LNCaP clone FGC (cell line): Measurements from ENCODE around the gene FAM219A.
"Not testable (repeated sequence)": the region's sequence is repeated elsewhere in the genome, so short reads cannot be mapped to it uniquely, and the experiment has no call there.

Experiments
- DNase-seq: peaks from one replicate; pipeline ENCODE4 v3.0.0-alpha.2; 2011; ENCODE audit warnings: low read depth
- H3K4me3 ChIP-seq: 2 replicates; pipeline ENCODE4 v1.5.1; 2011; ENCODE audit warnings: mild to moderate bottlenecking, low read depth, low read length, control low read depth
- TF ChIP-seq, protein P1 (sequence below): IDR thresholded peaks from 2 replicates; pipeline ENCODE4 v1.5.1; 2012; ENCODE audit warnings: mild to moderate bottlenecking; ENCODE audit not compliant: control insufficient read depth, insufficient read depth; ENCODE audit errors: extremely low read depth

FAM219A gene

DNA sequence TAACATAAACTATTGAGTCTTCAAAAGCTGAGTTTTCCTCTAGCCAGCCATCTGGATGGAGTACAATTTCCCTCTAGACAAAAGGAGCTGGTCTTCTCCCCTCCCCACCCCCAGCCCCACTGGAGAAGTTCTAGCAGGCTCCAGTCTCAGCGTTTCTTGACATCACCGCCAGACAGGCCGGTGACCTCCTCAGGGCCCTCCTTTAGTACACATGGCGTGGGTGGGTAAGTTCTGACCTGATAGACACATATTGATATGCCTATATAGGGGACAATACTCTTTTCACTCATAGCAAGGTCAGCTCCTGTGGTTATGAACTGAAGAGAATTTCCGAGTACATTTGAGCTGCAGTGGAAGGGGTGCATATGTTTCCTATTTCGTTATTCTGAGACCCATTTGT lies 27.5 kb upstream of the FAM219A start:
- no peak overlapping the region for H3K4me3 ChIP-seq
- TF ChIP-seq, protein P1, sequence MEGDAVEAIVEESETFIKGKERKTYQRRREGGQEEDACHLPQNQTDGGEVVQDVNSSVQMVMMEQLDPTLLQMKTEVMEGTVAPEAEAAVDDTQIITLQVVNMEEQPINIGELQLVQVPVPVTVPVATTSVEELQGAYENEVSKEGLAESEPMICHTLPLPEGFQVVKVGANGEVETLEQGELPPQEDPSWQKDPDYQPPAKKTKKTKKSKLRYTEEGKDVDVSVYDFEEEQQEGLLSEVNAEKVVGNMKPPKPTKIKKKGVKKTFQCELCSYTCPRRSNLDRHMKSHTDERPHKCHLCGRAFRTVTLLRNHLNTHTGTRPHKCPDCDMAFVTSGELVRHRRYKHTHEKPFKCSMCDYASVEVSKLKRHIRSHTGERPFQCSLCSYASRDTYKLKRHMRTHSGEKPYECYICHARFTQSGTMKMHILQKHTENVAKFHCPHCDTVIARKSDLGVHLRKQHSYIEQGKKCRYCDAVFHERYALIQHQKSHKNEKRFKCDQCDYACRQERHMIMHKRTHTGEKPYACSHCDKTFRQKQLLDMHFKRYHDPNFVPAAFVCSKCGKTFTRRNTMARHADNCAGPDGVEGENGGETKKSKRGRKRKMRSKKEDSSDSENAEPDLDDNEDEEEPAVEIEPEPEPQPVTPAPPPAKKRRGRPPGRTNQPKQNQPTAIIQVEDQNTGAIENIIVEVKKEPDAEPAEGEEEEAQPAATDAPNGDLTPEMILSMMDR: no peak
- no peak for DNase-seq

DNA sequence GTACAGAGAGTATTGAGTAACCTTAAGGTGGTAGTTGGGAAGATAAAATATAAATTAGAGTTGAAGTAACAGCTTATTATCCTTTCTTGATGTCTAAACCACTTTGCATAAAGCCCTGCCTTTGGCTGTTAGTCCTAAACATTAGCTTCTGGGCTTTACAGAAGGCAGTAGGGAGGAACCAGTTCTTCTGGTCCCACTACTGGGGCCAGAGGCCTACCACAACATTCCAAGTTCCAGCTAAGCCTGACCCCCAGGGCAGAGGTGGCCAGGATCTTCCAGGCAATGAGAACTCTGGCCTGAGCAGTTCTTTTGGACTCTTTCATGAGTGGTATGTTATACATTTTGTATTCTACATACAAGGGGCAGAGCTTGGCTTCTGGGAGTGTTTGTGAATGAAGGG lies 26.3 kb upstream of the FAM219A start:
- no peak for DNase-seq
- TF ChIP-seq, protein P1: no peak
- H3K4me3 ChIP-seq: no peak overlapping the region

DNA sequence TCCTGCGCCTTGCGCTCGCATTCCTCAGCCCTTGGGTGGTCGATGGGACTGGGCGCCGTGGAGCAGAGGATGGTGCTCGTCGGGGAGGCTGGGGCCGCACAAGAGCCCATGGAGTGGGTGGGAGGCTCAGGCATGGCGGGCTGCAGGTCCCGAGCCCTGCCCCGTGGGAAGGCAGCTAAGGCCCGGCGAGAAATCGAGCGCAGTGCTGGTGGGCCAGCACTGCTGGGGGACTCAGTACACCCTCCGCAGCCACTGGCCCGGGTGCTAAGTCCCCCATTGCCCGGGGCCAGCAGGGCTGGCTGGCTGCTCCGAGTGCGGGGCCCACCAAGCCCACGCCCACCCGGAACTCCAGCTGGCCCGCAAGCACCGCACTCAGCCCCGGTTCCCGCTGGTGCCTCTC lies 24.4 kb upstream of the FAM219A start:
- not testable (repeated sequence) for H3K4me3 ChIP-seq, DNase-seq

DNA sequence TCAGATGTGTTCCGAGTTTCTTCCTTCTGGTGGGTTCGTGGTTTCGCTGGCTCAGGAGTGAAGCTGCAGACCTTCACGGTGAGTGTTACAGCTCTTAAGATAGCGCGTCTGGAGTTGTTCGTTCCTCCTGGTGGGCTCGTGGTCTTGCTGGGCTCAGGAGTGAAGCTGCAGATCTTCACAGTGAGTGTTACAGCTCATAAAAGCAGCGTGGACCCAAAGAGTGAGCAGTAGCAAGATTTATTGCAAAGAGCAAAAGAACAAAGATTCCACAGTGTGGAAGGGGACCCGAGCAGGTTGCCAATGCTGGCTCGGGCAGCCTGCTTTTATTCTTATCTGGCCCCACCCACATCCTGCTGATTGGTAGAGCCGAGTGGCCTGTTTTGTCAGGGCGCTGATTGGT lies 23.2 kb upstream of the FAM219A start:
- H3K4me3 ChIP-seq: not testable (repeated sequence)

DNA sequence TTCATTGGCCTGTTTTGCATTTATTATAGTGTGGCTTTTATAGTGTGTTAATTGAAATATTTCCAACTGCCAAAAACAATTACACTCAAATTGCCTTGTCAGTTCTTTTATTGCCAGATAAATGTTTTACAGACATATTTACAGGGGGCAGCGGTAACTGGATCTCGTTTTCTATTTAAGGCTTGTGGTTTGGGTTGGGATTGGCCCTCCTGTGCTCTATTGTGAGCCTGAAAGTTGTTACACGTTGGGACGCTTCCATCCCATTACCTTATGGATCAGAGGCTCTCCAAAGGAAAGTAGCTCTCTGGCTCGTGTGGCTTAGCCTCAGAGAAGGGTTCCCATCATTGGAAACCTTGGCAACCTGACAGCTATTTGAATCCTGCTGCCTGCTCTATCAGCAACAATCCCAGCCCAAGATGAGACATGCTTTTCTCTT lies 21.1 kb upstream of the FAM219A start:
- no peak for DNase-seq
- TF ChIP-seq, protein P1: no peak
- no peak overlapping the region for H3K4me3 ChIP-seq

More for the DNA sequence above, 23.2 kb upstream of the FAM219A start:
- not testable (repeated sequence) for DNase-seq

DNA sequence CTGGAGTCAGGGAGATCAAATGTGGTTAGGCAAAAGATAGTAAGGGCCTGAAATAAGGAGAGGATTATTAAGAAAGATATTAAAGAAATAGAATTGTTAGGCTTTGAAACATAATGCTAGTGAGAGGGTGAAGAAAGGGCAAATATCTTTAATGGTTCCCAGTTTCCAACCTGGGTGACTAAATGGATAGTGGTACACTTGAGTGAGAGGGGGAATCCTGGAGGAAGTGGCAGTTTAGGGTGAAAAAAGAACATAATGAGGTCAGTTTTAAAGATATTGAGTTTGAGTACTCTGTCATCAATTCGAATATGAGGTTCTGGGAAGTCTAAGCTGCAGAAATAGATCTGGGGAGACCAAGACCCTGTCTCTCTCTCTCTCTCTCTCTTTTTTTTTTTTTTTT lies 19.2 kb upstream of the FAM219A start:
- no peak overlapping the region for H3K4me3 ChIP-seq
- TF ChIP-seq, protein P1: no peak
- DNase-seq: no peak

DNA sequence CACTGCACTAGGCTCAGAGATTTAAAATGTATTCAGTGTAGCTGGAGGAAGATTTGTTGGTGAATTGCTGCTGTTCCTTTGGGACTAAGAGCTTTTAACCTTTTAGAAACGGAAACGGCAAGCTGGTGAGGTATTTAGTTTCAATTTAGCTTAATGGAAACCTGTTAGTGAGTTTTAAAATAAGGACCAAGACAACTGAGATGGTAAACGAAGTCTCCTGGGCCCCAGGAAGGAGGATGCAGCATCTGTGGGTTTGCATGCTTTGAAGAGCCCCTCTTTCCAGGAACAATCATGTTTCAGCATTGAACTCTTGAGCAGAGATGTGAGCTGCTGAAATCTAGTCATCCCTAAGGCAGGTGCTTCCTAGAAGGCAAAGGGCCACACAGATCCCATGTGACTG lies 16.7 kb upstream of the FAM219A start:
- no peak overlapping the region for H3K4me3 ChIP-seq
- TF ChIP-seq, protein P1: no peak
- DNase-seq: no peak

DNA sequence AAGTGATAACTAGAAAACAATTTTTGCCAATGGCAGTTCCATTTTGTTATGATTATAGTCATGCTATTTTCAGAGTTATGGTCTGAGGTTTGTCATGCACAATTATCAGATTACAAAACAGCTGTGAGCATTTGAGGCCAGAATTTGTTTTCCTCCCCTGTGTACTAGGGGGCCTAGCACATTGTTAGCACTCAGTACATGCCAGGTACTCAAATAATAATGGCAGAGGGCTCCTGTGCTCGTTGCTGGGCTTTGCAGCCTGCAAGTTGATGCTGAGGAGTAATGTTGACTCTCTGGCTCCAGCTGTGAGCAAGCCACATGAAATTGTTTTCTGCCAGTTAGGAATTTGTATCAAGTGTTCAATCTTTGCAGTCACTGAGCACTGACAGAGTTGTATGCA lies 7.1 kb upstream of the FAM219A start:
- DNase-seq: no peak
- no peak overlapping the region for H3K4me3 ChIP-seq
- TF ChIP-seq, protein P1: no peak
